ENCODE results near the gene GRHL1. TPM values are rescaled to one million over a fixed set of nuclear protein-coding genes. Genes with fewer than 3 reads are reported as not detected.

Gene GRHL1
- total and polyA plus RNA-seq, 9 of the 15 experiments (the other 6 are each of a cell fraction or from before 2014, with no cell fraction given): 1.7 to 6.1 (median 4.7) TPM

GRCh38 chr2:10042301-10043161 is 91.0 kb downstream of the GRHL1 start (continued):
- TF ChIP-seq TRIM25 (IDR thresholded peaks at IDR 0.05; ENCODE audit: borderline replicate concordance) (no peak), CTCF (IDR thresholded peaks at IDR 0.05 in 2 of 3, conservative IDR thresholded peaks at IDR 0.05 in 1 of 3; ENCODE audit: insufficient read depth in 2 of 3, low read depth in 1 of 3, low read length in 3 of 3) (no peak), E2F8 (IDR thresholded peaks at IDR 0.05; ENCODE audit: low read depth, partially characterized antibody) (no peak), ELF4 (CRISPR knock-in tag; IDR thresholded peaks at IDR 0.05) (0 out of 2 replicates have a peak, but pooled peaks have one; percentile 21), ESRRA (IDR thresholded peaks at IDR 0.05; ENCODE audit: borderline replicate concordance, low read depth) (peak; percentile 59; the same call in 1 of the 2 replicates), PHB2 (IDR thresholded peaks at IDR 0.05; ENCODE audit: low read depth) (no peak), HDAC2 (IDR thresholded peaks at IDR 0.05) (0 out of 2 replicates have a peak, but pooled peaks have one; percentile 28), ILF3 (IDR thresholded peaks at IDR 0.05; ENCODE audit: borderline replicate concordance) (no peak), MBD2 (IDR thresholded peaks at IDR 0.05; ENCODE audit: borderline replicate concordance, low read depth) (no peak), NONO (IDR thresholded peaks at IDR 0.05; ENCODE audit: low read depth in 2 of 2, low read length in 1 of 2) (no peak), ZNF583 (CRISPR knock-in tag; IDR thresholded peaks at IDR 0.05) (no peak), XRCC5 (IDR thresholded peaks at IDR 0.05; ENCODE audit: low read depth, low read length) (no peak), ATF4 (CRISPR knock-in tag; IDR thresholded peaks at IDR 0.05) (0 out of 2 replicates have a peak, but pooled peaks have one; percentile 21), ZNF436 (CRISPR knock-in tag; IDR thresholded peaks at IDR 0.05) (peak; percentile 83)
- TF ChIP-seq, protein P1, sequence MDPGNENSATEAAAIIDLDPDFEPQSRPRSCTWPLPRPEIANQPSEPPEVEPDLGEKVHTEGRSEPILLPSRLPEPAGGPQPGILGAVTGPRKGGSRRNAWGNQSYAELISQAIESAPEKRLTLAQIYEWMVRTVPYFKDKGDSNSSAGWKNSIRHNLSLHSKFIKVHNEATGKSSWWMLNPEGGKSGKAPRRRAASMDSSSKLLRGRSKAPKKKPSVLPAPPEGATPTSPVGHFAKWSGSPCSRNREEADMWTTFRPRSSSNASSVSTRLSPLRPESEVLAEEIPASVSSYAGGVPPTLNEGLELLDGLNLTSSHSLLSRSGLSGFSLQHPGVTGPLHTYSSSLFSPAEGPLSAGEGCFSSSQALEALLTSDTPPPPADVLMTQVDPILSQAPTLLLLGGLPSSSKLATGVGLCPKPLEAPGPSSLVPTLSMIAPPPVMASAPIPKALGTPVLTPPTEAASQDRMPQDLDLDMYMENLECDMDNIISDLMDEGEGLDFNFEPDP (CRISPR knock-in tag; IDR thresholded peaks at IDR 0.05): no peak

Measured in K562 (cell line).